Mesenteric fat pad (tissue), 1 donor: ENCODE results near the gene PRPF18. TPM values are rescaled to one million over a fixed set of nuclear protein-coding genes. Genes with fewer than 3 reads are reported as not detected.

ENCODE experiments used
- DNase-seq: peaks from one replicate; pipeline ENCODE4 v3.0.0-alpha.2; 2020; ENCODE audit warnings: low spot score
- total RNA-seq: library from RNA; stranded (reverse); fragmentation: NEBNext Ultra II Directional; extraction: Animal tissue kit (Norgen Biotek cat#: 25700); gene quantifications from one replicate; pipeline ENCODE4 v1.2.1, GENCODE V29; 2021
- donor health status: DM: yes; HTN: yes; CAD: no.

PRPF18 gene
- total RNA-seq, 1 donor from 2014 or later, result 18.6 TPM

DNA sequence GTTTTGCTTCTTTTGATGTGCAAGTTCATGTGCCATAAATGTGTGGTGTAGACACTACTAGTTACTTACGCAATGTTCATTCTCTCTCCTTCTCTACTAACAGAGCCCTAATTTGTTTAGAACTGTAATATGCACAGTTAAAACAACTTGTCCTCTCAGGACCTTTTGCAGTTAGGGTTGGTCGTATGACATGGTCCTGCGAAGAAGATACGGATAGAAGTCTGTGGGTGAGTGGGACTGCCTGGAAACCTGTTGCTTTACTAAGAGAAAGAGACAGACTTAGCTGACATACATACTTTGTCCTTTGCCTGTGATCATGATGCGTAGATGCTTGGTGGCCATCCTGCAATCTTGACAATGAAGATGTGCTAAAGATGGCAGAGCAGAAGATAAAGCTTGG lies 51.1 kb downstream of the PRPF18 start:
- DNase-seq, result no peak

GRCh38 chr10:13642293-13642692 lies 55.5 kb downstream of the PRPF18 start:
- no peak for DNase-seq

DNA sequence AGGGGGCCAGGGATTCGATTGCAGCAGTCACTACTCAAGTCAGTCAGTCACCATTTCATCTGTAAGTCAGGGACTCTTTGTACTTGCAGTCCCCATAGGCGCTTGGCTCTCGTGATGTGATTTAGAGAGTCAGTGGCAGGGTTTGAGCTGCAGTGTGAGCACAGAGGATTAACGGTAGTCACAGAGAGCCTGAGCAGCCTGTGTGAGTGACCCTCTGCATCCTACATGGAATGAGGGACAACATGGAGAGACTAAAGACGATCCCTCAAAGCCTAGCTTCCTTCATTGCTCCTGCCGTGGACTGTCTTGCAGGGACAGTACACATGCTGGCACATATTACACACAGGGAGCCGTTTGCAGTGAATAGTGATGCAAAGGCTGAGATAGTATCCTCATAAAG lies 56.3 kb downstream of the PRPF18 start:
- DNase-seq, result no peak

DNA sequence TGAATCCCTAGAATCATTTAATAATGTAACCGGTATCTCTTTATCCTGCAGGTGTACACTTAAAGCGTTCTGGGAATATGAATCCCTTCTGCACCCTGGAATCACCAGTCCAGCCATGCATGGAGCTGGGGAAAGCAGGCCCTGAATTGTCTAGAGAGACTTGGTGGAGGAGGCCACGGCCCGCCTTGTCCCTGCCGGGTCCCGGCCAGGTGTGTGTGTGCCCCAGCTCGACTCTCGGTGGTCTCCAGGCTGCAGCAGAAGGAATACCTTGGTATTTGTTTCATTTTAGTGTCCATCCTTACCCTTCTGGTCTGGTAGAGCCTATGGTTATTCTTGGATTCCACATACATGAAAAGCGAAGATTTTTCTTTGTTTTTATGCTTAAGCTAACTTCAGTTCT lies 58.1 kb downstream of the PRPF18 start:
- DNase-seq, result no peak

DNA sequence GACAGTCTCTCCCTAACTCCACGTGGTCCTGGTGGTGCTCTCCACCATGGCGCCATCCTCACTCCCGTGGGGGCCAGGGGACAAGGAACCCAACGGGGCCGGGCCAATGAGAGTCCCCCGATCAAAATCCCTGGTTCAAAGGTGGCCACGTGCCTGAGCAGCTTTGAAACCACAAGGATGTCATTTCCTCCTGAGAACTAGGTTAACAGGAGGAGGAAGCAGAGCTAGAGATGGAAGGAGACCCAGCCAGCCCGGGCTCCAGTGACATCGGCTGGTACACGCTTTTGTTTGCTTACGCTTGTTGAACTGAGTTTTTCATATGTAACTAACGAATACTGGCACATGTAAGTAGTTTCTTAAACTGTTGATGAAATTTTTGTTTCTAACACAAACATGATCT lies 61.7 kb downstream of the PRPF18 start:
- no peak for DNase-seq

DNA sequence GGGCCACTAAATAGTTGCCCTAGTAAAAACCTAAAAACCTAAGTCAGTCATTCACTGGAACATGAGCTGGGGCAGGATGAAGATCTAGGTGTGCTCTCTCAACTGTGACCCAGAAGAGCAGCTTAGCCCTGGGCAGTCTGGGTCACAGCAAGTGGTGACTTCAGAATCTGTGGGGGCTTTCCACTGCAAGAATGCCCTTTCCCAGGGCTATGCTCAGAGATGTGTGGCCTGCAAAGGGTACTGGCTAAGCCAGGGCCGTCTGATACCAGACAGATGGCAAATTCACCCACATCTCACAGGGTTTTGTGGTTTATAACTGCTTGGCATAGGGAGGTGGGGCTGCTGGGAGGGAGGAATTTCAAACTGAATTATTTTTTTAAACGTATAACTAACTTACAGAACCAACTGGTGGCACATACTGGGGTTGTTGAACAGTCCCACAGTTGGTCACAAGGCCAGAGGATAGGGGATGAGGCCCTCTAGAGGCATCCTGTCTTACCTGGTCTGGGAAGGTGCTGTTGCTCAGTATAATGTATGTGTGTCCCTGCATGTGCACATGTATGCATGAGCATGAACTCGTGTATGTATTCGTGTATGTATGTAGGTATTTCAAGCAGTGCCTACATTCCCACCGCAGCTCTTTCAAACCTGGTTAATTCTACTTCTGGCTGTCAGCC lies 63.2 kb downstream of the PRPF18 start:
- DNase-seq, result no peak

- no peak for DNase-seq
Measured at GRCh38 chr10:13650961-13651360, 64.2 kb downstream of the PRPF18 start.

- no peak for DNase-seq
Measured at GRCh38 chr10:13651969-13652720, 65.4 kb downstream of the PRPF18 start.

DNA sequence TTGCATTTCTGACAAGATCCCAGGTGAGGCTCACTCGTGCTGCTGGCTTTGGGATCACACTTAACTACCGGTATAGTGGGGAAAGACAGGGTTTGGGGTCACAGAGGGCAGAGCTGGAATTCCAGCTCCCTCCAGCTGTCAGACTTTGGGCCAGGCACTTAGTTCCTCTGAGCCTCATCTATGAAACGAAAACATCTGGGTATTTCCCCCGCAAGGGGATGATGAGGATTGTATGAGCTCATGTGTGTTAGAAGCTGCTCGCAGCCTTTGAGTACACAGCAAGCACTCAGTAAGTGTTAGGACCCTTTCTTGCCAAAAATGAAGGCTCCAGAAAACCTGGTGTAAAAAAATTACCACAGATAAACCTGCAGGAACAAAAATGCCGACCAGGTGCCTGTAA lies 66.1 kb downstream of the PRPF18 start:
- DNase-seq, result no peak

DNA sequence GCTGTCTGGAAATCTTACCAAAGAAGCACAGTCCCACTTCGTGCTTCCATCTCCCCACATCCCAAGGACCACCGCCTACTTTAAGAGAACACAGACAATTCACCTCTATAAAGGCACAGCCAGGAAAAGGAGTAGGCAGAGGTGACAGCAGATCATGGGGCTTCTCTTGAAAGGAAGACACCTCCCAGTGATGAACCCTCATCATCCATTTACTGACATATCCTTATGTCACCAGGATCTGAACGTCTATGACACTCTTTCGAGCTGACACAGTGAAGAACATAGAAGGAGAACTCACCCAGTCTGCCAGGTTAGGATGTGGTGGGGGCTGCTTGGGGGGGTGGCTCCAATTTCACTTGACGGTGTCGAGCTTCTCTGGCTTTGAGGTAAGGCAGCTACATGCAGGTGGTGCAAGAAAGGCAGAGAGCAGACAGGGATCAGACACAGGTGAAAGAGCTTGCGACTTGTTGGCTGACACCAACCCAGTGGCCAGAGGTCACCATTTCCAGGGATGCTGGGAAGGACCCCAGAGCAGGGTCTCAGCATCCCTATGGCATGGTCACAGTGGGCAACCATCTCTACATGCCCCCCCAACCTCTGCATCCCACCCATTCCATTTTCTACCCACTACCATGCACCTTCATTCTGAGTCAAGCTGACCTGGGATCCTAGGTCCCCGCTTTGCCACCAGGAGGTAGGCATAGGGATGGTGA lies 67.5 kb downstream of the PRPF18 start:
- no peak for DNase-seq

GRCh38 chr10:13654846-13655245 lies 68.1 kb downstream of the PRPF18 start:
- no peak for DNase-seq

DNA sequence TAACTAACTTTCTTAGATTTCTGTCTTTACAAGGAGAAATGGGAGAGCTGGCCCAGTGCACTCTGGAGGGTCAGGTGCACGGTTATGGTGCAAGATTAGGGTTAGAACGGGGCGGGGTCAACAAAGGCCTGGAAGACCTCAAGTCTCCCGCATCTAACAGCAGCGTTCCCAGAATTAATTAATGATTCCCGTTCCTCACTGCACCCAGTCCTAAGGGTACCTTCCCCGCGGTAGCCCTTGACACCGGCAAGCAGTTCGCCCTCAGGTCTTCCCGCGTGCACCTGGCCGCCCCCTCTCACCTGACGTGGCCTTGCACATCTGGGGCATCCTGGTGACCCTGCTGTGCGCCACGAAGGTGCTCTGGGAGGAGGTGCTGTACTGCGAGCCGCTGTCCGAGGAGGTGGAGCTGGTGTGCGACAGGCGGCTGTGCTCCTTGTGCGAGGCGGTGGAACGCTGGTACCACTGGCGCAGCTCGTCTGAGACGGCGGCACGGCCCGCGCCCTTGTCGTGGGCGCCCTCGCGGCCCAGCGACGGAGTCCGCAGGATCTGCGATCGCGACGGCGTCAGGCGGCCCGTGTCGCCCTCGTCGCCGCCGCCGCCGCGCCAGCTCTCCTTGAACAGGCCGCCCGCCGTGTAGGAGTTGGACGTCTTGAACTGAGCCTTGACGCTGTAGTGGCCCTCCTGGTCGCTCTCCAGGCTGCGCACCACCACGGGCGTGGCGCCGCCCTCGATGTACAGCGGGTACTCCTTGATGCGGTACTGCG lies 69.8 kb downstream of the PRPF18 start:
- DNase-seq, result no peak

- DNase-seq, result no peak
Measured at GRCh38 chr10:13657101-13657680, 70.4 kb downstream of the PRPF18 start.

DNA sequence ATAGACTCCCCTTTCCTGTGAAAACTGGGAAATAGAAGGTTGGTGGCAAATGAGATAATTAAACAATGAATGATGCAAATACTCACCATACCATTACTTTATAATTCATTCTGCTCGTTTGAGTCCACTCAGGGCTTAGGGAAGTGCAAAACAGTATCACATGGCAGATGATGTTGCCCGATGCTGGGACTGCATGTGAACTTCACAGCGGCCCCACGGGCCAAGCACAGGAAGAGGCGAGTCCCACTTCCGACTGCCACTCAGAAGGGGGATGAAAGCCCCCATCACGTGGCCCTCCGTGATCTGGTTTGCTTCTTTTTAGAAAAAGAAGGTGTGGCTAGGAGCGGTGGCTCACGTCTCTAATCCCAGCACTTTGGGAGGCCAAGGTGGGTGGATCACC lies 71.5 kb downstream of the PRPF18 start:
- DNase-seq, result no peak

GRCh38 chr10:13658871-13659685 lies 72.3 kb downstream of the PRPF18 start:
- DNase-seq, result no peak

- no peak for DNase-seq
Measured at GRCh38 chr10:13659887-13660550, 73.3 kb downstream of the PRPF18 start.

DNA sequence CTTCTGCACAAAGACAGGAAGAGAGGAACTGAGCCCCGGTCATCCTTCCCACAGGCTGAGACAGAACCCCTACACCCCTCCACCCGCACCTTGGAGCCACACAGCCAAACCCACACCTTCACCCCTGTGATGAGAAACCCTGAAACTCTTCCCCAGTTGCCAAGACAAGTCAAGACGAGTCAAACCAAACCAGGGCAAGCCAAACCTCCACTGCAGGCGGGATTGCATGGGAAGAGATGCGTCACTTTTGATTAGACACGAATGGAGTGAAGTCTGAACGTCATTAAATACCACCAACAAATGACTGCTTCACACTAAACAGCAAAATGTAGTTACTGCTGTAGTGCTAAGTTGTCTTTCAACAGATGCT lies 73.8 kb downstream of the PRPF18 start:
- no peak for DNase-seq

DNA sequence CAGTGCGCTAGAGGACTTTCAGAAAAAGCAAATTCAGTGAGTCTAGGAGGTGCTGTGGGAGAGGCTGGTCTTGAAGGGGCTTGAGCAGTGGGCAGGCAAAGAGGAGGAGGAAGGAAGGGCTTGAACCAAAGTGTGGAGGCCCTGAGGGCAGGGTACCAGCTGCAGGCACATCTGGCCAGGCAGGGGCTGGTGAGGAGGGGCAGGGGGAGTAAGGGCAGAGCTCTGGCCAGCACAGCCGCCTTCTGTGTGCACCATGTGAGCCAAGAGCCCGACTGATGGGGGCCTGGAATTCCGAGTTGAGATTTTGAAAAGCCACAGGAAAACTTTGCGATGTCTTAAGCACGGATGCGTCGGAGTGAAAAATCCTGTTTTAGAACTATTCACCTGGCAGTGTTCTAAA lies 74.5 kb downstream of the PRPF18 start:
- no peak for DNase-seq

GRCh38 chr10:13665516-13666262 lies 78.9 kb downstream of the PRPF18 start:
- DNase-seq, result no peak
